ENCODE measurements around the gene DNAH7.
"Not testable (repeated sequence)": the region's sequence is repeated elsewhere in the genome, so short reads cannot be mapped to it uniquely, and the experiment has no call there.

Gene DNAH7

GRCh38 chr2:195733831-195734230 lies 334.8 kb downstream of the DNAH7 start:
- no peak for DNase-seq

DNA sequence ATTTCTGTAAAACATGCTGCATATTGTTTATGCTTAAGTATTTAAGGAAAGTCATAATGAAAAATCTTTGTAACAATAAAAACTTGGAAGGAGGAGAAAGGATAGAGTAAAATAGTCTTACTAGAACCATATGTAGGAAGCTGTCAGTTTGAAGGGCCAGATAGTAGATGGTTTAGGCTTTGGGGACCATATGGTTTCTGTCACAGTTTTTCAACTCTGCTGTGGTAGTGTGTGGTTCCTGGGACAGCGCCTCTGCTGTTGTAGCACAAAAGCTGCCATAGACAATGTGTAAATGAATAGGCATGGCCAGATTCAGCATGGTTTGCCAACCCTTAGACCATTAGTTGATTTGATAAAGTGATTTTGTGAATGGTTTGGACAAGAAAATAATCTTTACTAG lies 336.1 kb downstream of the DNAH7 start:
- no peak for DNase-seq

GRCh38 chr2:195730912-195731311 lies 337.7 kb downstream of the DNAH7 start:
- DNase-seq = no peak

GRCh38 chr2:195727106-195727505 lies 341.5 kb downstream of the DNAH7 start:
- no peak for DNase-seq

GRCh38 chr2:195722075-195722474 lies 346.6 kb downstream of the DNAH7 start:
- no peak for DNase-seq

DNA sequence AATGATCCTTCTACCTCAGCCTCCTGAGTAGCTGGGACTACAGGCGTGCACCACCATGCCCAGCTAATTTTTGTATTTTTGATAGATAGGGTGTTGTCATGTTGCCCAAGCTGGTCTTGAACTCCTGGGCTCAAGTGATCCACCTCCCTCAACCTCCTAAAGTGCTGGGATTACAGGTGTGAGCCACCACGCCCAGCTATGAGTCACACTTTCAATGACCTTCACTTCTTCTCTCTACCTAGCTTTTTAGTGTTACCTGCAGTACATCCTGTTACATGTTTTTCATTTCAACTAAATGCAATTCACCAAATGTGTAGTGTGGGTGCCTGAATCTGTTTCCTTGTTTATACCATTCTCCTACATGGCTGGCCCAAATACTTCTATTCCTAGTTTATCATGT lies 347.6 kb downstream of the DNAH7 start:
- no peak for DNase-seq

DNA sequence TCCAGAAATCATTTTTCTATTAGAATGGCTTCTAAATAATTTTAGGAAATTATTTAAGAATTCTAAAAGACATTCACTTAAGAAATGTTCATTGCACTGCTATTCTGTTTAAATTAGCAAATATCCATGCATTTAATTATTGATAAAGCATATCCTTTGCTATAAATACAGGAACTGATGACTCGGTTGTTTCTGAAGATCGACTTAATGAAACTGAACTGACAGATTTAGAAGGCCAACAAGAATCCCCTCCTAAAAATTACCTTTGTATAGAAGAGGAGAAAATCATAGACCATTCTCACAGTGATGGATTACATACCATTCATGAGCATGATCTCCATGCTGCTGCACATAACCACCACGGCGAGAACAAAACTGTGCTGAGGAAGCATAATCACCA lies 352.2 kb downstream of the DNAH7 start:
- no peak for DNase-seq

DNA sequence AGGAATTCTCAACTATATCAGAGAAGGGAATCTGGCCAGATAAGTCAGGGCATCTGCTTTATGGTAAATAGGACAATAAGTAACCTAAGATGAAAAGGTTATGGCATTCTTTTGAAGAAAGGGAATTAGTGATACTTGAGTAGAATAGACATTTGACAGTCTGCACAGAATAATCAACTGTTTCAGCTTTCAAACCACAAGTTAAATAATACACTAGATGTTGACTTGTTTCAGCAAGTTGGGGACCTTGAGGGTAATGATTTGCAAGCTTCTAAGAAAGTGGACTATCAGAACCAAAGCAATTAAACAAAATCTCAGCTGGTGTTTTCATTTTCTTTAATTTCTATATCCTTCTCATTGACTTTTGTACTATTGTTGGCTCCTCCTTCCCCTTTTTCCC lies 357.2 kb downstream of the DNAH7 start:
- DNase-seq = no peak

DNA sequence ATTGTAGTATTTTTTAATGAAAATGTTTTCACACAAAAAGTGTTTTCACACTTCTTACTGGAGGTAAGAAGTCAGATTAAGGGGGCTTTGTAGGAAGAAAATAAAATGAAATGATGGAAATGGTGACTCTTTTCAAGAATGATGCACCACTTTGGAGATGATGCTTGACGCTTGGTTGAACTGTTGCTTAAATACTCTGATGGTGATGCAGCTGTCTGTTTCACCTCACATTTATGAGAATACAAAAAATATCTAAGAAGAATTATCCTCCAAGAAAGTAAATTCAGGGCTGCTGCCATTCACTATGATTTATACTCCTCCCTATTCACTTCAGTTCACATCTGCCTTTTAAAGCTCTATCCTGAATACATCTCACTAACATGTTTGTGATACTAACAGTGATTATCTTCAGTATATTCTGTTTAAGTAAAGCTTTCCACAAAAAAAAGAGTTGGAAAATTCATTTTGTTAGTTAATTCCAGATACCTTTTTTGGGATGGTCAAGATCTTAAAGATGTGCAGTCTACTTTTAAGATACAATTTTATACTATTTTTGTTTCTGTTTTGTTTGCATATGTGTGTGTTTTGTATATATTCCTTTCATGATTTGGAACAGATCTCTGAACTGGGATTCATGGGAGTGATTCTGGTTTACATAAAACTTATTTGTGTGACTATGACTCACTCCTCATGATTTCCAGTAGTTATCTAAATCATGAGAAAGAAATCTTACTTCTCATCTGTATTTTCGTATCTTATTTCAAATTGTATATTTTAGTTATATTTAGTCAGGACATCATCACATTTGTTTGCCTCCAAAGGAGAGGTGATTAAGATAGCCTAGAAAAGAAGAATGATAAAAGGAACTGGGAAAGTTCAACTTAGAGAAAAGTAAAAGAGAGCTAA lies 358.5 kb downstream of the DNAH7 start:
- DNase-seq = no peak

DNA sequence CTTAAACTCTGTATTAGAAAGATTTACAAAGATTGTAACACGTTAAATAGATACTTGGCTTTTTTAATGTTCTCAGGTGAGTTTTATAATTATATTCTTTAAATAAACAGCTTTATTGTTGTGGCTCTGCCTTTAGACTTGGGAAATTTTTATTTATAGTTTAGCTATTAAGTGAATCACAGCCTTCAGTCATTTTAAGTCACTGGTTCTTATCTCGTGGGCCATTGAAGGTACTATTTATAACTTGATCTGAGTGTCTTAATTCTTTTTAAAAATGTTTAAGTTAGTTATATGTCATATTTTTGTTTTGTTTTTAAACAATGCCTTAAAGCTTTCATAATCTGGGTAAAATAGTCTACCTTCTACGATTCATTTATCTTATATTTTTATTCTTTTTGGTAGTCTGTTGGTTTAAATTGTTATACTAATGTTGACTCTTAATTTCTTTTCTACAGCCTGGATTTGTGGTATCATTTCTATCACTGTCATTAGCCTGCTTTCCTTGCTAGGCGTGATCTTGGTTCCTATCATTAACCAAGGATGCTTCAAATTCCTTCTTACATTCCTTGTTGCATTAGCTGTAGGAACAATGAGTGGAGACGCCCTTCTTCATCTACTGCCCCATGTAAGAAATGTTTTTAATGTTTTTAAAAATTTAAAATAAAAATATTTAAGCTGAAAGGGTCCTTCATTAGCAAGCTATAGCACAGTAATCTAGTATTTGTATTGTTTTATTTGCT lies 362.3 kb downstream of the DNAH7 start:
- DNase-seq = no peak

DNA sequence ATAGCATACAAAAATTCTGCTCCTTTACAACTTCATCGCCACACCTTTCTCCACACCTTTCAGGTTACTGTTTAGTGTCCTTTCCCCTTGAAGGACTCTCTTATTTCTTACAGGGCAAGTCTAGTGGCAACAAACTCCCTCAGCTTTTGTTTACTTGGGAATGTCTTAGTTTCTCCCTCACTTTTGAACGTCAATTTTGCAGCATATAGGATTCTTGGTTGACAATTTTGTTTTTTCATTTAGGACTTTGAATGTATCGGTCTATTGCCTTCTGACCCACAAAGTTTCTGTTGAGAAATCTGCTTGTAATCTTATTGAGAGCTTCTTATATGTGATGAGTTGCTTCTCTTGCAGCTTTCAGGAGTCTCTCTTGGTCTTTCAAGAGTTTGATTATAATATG lies 368.2 kb downstream of the DNAH7 start:
- no peak for DNase-seq

DNA sequence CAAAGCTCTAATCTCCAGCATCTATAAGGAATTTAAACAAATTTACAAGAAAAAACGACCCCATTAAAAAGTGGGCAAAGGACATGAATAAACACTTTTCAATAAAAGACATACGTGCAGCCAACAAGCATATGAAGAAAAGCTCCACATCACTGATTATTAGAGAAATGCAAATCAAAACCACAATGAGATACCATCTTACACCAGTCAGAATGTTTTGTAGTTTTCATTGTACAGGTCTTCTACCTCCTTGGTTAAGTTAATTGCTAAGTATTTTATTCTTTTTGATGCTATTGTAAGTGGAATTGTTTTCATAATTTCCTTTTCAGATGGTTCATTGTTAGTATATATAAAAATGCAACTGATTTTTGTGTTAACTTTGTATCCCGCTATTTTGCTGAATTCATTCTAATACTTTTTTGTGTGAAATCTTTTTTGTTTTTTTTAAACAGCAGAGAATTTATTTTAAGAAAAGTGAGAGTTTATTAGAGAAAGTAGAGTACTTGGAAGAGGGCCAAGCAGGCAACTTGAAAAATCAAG lies 370.9 kb downstream of the DNAH7 start:
- no peak for DNase-seq

- DNase-seq = no peak
These were observed 372.6 kb downstream of the DNAH7 start for GRCh38 chr2:195696012-195696411.

GRCh38 chr2:195695002-195695631 lies 373.5 kb downstream of the DNAH7 start:
- no peak for DNase-seq

DNA sequence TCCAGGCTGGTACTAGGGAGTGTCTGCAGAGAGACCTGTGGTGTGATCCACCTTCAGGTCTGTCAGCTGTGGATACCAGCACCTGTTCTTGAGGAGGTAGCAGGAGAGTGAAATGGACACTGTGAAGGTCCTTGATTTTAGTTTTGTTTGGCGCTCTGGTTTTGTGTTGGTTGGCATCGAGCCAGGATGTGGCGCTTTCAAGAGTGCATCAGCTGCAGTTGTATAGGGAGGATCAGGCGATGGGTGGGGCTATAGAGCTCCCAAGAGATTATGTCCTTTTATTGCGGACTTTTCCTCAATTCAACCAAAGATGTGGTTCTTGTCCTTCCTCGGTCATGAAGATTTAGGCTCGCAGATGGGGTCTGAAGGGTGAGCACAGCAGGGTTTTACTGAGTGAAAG lies 374.1 kb downstream of the DNAH7 start:
- no peak for DNase-seq

DNA sequence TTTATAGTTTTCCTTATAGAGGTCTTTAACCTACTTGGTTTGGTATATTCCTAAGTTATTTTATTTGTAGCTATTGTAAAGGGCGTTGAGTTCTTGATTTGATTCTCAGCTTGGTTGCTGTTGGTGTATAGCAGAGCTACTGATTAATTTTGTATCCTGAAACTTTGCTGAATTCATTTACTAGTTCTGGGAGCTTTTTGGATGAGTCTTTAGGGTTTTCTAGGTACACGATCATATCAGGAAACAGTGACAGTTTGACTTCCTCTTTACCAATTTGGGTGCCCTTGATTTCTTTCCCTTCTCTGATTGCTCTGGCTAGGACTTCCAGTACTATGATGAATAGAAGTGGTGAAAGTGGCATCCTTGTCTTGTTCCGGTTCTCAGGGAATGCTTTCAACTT lies 376.1 kb downstream of the DNAH7 start:
- DNase-seq = not testable (repeated sequence)

Measured in anterior cingulate cortex (tissue), 58 donors.